Type B pancreatic cell (in vitro differentiated cells): ENCODE measurements around the gene C3orf20. TPM values are rescaled to one million over a fixed set of nuclear protein-coding genes. Genes with fewer than 3 reads are reported as not detected.

ENCODE experiments used
- DNase-seq: peaks from one replicate; pipeline ENCODE4 v3.0.0; 2021; ENCODE audit warnings: mixed read lengths; ENCODE audit not compliant: unreplicated experiment; ENCODE audit errors: extremely low spot score
- H3K27ac Mint-ChIP-seq: 2 replicates; pipeline ENCODE4 v1.8.0; 2021; ENCODE audit warnings: mild to moderate bottlenecking, mixed read lengths
- H3K27me3 Mint-ChIP-seq: 2 replicates; pipeline ENCODE4 v1.8.0; 2021; ENCODE audit warnings: mixed read lengths
- H3K36me3 Mint-ChIP-seq: 2 replicates; pipeline ENCODE4 v1.8.0; 2021; ENCODE audit warnings: mixed read lengths
- H3K4me1 Mint-ChIP-seq: one replicate; pipeline ENCODE4 v1.8.0; 2021; ENCODE audit warnings: mixed read lengths; ENCODE audit not compliant: unreplicated experiment
- H3K4me3 Mint-ChIP-seq: 2 replicates; pipeline ENCODE4 v1.8.0; 2021; ENCODE audit warnings: mild to moderate bottlenecking, mixed read lengths
- H3K9me3 Mint-ChIP-seq: 2 replicates; pipeline ENCODE4 v1.8.0; 2021; ENCODE audit warnings: mixed read lengths
- total RNA-seq: library from RNA; stranded (reverse); gene quantifications from 2 replicates; pipeline ENCODE4 v1.2.1, GENCODE V29; 2021; ENCODE audit warnings: low replicate concordance
- TF ChIP-seq, protein P1 (sequence below): fragments of 200-600 bp; sonication (generic); conservative IDR thresholded peaks from 2 replicates; pipeline ENCODE4 v1.5.0; 2021; ENCODE audit warnings: antibody characterized with exemption, mild to moderate bottlenecking

C3orf20 gene
- total RNA-seq, 1 donor from 2014 or later: 0.24 TPM

GRCh38 chr3:14700891-14701290 lies 25.9 kb downstream of the C3orf20 start:
- no peaks in the 10 kb centered on the region for H3K27me3 Mint-ChIP-seq
- no peak for DNase-seq
- no peaks in the 10 kb centered on the region for H3K36me3 Mint-ChIP-seq
- no peak overlapping the region for H3K4me3 Mint-ChIP-seq
- TF ChIP-seq, protein P1, sequence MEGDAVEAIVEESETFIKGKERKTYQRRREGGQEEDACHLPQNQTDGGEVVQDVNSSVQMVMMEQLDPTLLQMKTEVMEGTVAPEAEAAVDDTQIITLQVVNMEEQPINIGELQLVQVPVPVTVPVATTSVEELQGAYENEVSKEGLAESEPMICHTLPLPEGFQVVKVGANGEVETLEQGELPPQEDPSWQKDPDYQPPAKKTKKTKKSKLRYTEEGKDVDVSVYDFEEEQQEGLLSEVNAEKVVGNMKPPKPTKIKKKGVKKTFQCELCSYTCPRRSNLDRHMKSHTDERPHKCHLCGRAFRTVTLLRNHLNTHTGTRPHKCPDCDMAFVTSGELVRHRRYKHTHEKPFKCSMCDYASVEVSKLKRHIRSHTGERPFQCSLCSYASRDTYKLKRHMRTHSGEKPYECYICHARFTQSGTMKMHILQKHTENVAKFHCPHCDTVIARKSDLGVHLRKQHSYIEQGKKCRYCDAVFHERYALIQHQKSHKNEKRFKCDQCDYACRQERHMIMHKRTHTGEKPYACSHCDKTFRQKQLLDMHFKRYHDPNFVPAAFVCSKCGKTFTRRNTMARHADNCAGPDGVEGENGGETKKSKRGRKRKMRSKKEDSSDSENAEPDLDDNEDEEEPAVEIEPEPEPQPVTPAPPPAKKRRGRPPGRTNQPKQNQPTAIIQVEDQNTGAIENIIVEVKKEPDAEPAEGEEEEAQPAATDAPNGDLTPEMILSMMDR: no peak
- H3K27ac Mint-ChIP-seq: no peak overlapping the region
- peaks cover 10% of the 10 kb centered on the region for H3K4me1 Mint-ChIP-seq
- H3K9me3 Mint-ChIP-seq: no peaks in the 10 kb centered on the region

DNA sequence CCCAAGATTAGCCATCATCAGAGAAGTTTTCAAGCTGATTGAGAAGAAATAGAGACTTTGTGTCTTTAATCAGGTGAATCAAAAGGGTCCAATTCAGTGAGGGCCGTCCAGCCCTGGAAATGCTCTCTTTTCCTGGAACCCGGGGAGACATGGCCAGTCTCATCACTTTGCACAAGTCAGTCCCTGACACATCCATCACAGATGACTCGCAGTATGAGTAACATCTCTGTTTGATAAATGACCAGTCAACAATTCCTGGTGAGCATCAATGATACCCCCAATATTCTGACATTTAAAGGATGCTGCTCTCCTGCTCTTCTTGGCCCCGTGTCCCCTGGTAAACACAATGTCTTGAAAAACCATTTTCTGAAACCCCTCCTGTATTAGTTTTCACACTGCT lies 26.7 kb downstream of the C3orf20 start:
- H3K4me3 Mint-ChIP-seq: no peak overlapping the region
- H3K36me3 Mint-ChIP-seq: no peaks in the 10 kb centered on the region
- no peak overlapping the region for H3K27ac Mint-ChIP-seq
- no peaks in the 10 kb centered on the region for H3K27me3 Mint-ChIP-seq
- no peak for DNase-seq
- TF ChIP-seq, protein P1: no peak
- peaks cover 16% of the 10 kb centered on the region for H3K4me1 Mint-ChIP-seq
- no peaks in the 10 kb centered on the region for H3K9me3 Mint-ChIP-seq

DNA sequence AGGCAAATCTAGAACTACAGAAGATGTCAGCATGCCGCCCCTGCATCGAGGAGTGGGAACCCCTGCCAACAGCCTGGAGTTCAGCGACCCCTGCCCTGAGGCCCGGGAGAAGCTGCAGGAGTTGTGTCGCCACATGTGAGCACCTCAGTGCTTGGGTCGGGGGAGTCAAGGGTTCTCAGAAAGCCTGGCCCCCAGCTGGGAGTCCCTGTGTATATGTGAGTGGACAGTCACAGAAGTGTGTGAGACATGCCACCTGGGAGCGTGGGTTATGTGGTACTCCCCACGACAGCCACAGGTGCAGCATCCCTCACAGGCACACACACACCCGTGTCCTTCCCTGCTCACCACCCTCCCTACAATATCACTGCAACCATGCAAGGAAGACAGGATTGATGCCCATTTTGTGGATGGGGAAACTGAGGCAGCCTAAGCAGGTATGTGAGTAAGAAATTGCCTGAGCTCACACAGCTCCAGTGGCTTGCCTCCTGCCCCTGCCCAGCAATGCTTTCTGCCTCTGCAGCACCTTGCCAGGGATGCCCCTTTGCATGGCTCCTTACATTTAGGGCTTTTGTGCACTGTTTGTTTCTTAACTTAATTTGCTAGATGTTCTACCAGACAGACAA lies 28.3 kb downstream of the C3orf20 start:
- no peak overlapping the region for H3K27ac Mint-ChIP-seq
- H3K4me1 Mint-ChIP-seq: peaks cover 18% of the 10 kb centered on the region

DNA sequence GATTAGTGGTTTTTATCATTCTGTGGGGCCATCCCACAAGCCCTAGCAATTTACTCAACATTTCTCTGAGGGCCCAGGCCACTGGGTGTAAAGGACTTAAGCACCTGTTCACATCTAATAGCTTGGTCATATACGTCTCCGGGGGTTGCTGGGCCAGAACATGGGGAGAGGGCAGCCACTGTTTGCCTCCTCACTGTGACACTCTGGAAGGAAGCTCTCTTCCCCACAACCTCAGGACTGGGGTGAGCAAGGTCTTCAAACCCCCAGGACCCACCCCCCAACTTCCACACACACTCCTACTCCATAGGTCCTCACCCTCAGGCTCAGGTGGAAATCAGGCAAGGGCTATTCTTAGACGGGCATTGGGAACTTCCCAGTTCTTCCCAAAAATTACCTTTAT lies 28.9 kb downstream of the C3orf20 start:
- H3K4me3 Mint-ChIP-seq: no peak overlapping the region
- TF ChIP-seq, protein P1: no peak
- no peaks in the 10 kb centered on the region for H3K27me3 Mint-ChIP-seq
- no peaks in the 10 kb centered on the region for H3K9me3 Mint-ChIP-seq
- peaks cover 18% of the 10 kb centered on the region for H3K4me1 Mint-ChIP-seq
- no peak overlapping the region for H3K27ac Mint-ChIP-seq
- no peaks in the 10 kb centered on the region for H3K36me3 Mint-ChIP-seq
- DNase-seq: no peak

More for the DNA sequence above, 28.3 kb downstream of the C3orf20 start:
- no peak for DNase-seq
- Mint-ChIP-seq H3K4me3 (no peak overlapping the region), H3K27me3 (no peaks in the 10 kb centered on the region), H3K9me3 (no peaks in the 10 kb centered on the region), H3K36me3 (no peaks in the 10 kb centered on the region)
- TF ChIP-seq, protein P1: no peak

GRCh38 chr3:14706096-14706495 lies 31.2 kb downstream of the C3orf20 start:
- Mint-ChIP-seq H3K27ac (no peak overlapping the region), H3K36me3 (no peaks in the 10 kb centered on the region), H3K27me3 (no peaks in the 10 kb centered on the region), H3K4me1 (peaks cover 18% of the 10 kb centered on the region), H3K9me3 (no peaks in the 10 kb centered on the region), H3K4me3 (no peak overlapping the region)
- TF ChIP-seq, protein P1: no peak
- no peak for DNase-seq
